LNCAP (cell line): ENCODE results near the gene ADSS1.
A peak's percentile ranks its signal among the peaks of the same experiment; 100 is the strongest.

ENCODE experiments used
- CTCF ChIP-seq: fragments of 450-650 bp; IDR thresholded peaks from 2 replicates; pipeline ENCODE4 v1.5.1; 2017; ENCODE audit warnings: mild to moderate bottlenecking

Gene ADSS1

DNA sequence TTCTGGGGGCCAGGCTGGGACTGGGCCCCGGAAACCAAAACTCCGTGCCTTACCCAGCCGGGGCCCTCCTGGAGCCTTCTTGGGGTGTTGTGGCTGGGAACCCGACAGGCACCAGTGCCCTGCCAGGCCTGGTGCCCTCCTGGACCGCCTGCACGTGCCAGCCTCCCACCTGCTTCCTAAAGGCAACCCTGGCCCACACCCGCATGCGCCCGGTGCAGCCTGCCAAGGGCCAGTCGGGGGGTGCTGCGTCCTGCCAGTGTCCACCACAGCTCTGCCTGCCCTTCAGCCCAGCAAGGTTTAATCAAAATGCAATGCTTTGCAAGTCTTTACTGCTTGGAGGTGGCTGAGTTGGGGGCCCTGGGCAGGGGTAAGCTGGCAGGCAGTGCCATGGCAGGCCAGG, 5.2 kb upstream of the ADSS1 start:
- TF ChIP-seq CTCF = no peak

- TF ChIP-seq CTCF = no peak
Measured at GRCh38 chr14:104719343-104719742, 4.7 kb upstream of the ADSS1 start.

- TF ChIP-seq CTCF = no peak
Measured at GRCh38 chr14:104721505-104722431, 2.3 kb upstream of the ADSS1 start.

- TF ChIP-seq CTCF = no peak
Measured at GRCh38 chr14:104722938-104723650, 935 bp upstream of the ADSS1 start.

DNA sequence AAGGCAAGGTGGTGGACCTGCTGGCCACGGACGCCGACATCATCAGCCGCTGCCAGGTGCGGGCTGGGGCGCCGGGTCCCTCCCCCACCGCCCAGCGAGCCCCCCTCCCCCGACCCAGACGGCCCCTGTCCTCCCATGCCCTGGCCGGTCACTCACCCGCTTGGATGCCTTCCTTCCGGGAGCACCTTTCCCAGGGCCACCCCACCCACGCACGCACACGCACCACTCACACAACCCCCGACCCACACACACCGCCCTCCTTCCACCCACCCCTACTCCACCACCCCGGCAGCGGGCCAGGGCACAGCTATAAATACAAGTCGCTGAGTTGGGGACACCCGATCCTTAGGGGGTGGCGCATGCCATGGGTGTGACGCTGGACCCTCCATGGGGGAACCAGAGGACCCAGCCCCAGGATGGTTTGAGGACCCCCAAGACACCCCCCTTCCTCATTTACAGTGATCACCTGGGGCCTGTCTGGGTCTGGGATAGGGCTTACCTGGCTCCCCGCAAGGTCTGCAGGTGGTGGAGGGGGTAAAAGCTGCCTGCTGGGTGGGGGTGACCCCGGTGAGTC, 465 bp downstream of the ADSS1 start:
- no peak for TF ChIP-seq CTCF

- peak; percentile 23; the same call in 1 of the 2 replicates for TF ChIP-seq CTCF
Measured at GRCh38 chr14:104724981-104725771, 1.1 kb downstream of the ADSS1 start.
